A549 (cell line): ENCODE data around the gene MUC3A. TPM values are rescaled to one million over a fixed set of nuclear protein-coding genes. Genes with fewer than 3 reads are reported as not detected.

ENCODE experiments used
- ATAC-seq, 2 experiments: fragments of 200-7000 bp in 1 of 2; fragments of >200 bp in 1 of 2; cut with Nextera tagmentation in 1 of 2; cut with Tn5 transposase in 1 of 2; 3 replicates each; pipeline versions ENCODE4 v1.8.0 to v1.9.1; 2018 to 2020; ENCODE audit warnings: mild to moderate bottlenecking in 1 of 2, moderate library complexity in 1 of 2
- CTCF ChIA-PET: fragments of 300-600 bp; sonication (Branson Sonifier 250); formaldehyde crosslinking; extraction: SDS; loops from one replicate; lab custom pipeline; 2021; ENCODE audit warnings: antibody characterized with exemption, inconsistent platforms; lab: Yijun Ruan, JAX
- POLR2A ChIA-PET: fragments of 350-600 bp; formaldehyde crosslinking; extraction: SDS; loops from one replicate; lab custom pipeline; 2021; ENCODE audit warnings: antibody characterized with exemption, inconsistent platforms; lab: Yijun Ruan, JAX
- DNase-seq, 2 experiments: peaks; one replicate each; pipeline versions ENCODE4 v3.0.0 to v3.0.0-alpha.2; 2011 to 2016; ENCODE audit warnings: low read depth in 1 of 2, low spot score in 1 of 2
- FAIRE-seq: peaks from 2 replicates; lab custom pipeline; 2011; peaks lifted over from hg19 to GRCh38; lab: Jason Lieb, UNC
- H3K27ac ChIP-seq, 2 experiments: fragments of >200 bp; sonication (Bioruptor Twin); formaldehyde crosslinking; 3 replicates each; pipeline ENCODE4 v1.5.1; 2016 to 2017
- H3K4me1 ChIP-seq: fragments of >200 bp; sonication (Bioruptor Twin); formaldehyde crosslinking; 3 replicates; pipeline ENCODE4 v1.6.1; 2016
- H3K4me2 ChIP-seq: fragments of >200 bp; sonication (Bioruptor Twin); formaldehyde crosslinking; 3 replicates; pipeline ENCODE4 v1.6.1; 2016
- H3K4me3 ChIP-seq: fragments of >200 bp; sonication (Bioruptor Twin); formaldehyde crosslinking; 3 replicates; pipeline ENCODE4 v1.5.1; 2016
- H3K9me3 ChIP-seq: fragments of >200 bp; sonication (Bioruptor Twin); formaldehyde crosslinking; 3 replicates; pipeline ENCODE4 v1.6.1; 2016
- ATOH8 ChIP-seq: fragments of 250-450 bp; sonication (Bioruptor Pico); IDR thresholded peaks from 2 replicates; pipeline ENCODE4 v1.5.0; 2020; ENCODE audit warnings: low read depth, mild to moderate bottlenecking, moderate library complexity
- BCL3 ChIP-seq: fragments of >200 bp; sonication (Bioruptor Twin); formaldehyde crosslinking; IDR thresholded peaks from 3 replicates; pipeline ENCODE4 v1.6.1; 2016
- CBX2 ChIP-seq: fragments of 200-600 bp; sonication (generic); IDR thresholded peaks from 2 replicates; pipeline ENCODE4 v1.6.1; 2016; ENCODE audit warnings: low read depth, mild to moderate bottlenecking, borderline replicate concordance
- CBX8 ChIP-seq: fragments of 200-600 bp; sonication (generic); IDR thresholded peaks from 2 replicates; pipeline ENCODE4 v1.6.1; 2016
- CHD2 ChIP-seq: fragments of 150-350 bp; IDR thresholded peaks from 2 replicates; pipeline ENCODE4 v1.6.1; 2014; ENCODE audit warnings: low read length; ENCODE audit not compliant: partially characterized antibody
- E2F6 ChIP-seq: IDR thresholded peaks from 2 replicates; pipeline ENCODE4 v1.6.1; 2012; ENCODE audit warnings: low read depth, borderline replicate concordance
- EHF ChIP-seq: fragments of 250-450 bp; sonication (Bioruptor Pico); IDR thresholded peaks from 2 replicates; pipeline ENCODE4 v1.5.0; 2020; ENCODE audit warnings: mild to moderate bottlenecking
- ELK1 ChIP-seq: fragments of 150-350 bp; IDR thresholded peaks from 2 replicates; pipeline ENCODE4 v1.6.1; 2014; ENCODE audit warnings: low read depth, mild to moderate bottlenecking, low read length
- EP300 ChIP-seq, 2 experiments: fragments of >200 bp; sonication (Bioruptor Twin); formaldehyde crosslinking; IDR thresholded peaks; 2 replicates in 1 of 2; 3 replicates in 1 of 2; pipeline ENCODE4 v1.6.1; 2016 to 2017
- ESRRA ChIP-seq: fragments of 150-350 bp; IDR thresholded peaks from 2 replicates; pipeline ENCODE4 v1.6.1; 2014; ENCODE audit warnings: mild to moderate bottlenecking, low read length, borderline replicate concordance
- FOSB ChIP-seq: fragments of 250-450 bp; sonication (Bioruptor Pico); IDR thresholded peaks from 2 replicates; pipeline ENCODE4 v1.5.0; 2020; ENCODE audit warnings: mild to moderate bottlenecking, moderate library complexity
- FOSL2 ChIP-seq, 2 experiments: fragments of 450-650 bp in 1 of 2; fragments of >200 bp in 1 of 2; sonication (Bioruptor Twin) in 1 of 2; formaldehyde crosslinking; IDR thresholded peaks; 2 replicates each; pipeline versions ENCODE4 v1.5.0 to v1.6.1; 2016 to 2020; ENCODE audit warnings: mild to moderate bottlenecking in 1 of 2, moderate library complexity in 1 of 2
- GATA3 ChIP-seq: IDR thresholded peaks from 2 replicates; pipeline ENCODE4 v1.6.1; 2012; ENCODE audit warnings: borderline replicate concordance
- HES2 ChIP-seq: fragments of >200 bp; sonication (Bioruptor Twin); formaldehyde crosslinking; IDR thresholded peaks from 2 replicates; pipeline ENCODE4 v1.6.1; 2016
- HMGXB4 ChIP-seq: fragments of 250-450 bp; sonication (Bioruptor Pico); IDR thresholded peaks from 2 replicates; pipeline ENCODE4 v1.5.0; 2021; ENCODE audit warnings: mild to moderate bottlenecking, moderate library complexity, borderline replicate concordance
- HOXA7 ChIP-seq: fragments of 250-450 bp; sonication (Bioruptor Pico); IDR thresholded peaks from 2 replicates; pipeline ENCODE4 v1.5.0; 2020; ENCODE audit warnings: mild to moderate bottlenecking, moderate library complexity
- HOXB13 ChIP-seq: fragments of 250-450 bp; sonication (Bioruptor Pico); IDR thresholded peaks from 2 replicates; pipeline ENCODE4 v1.5.0; 2020; ENCODE audit warnings: low read depth, mild to moderate bottlenecking, moderate library complexity
- HOXB5 ChIP-seq: fragments of 250-450 bp; sonication (Bioruptor Pico); IDR thresholded peaks from 2 replicates; pipeline ENCODE4 v1.5.0; 2020; ENCODE audit warnings: mild to moderate bottlenecking, moderate library complexity
- JUN ChIP-seq, 2 experiments: fragments of >200 bp; sonication (Bioruptor Twin); formaldehyde crosslinking; IDR thresholded peaks; 2 replicates in 1 of 2; 3 replicates in 1 of 2; pipeline ENCODE4 v1.6.1; 2016 to 2017
- JUNB ChIP-seq: fragments of >200 bp; sonication (Bioruptor Twin); formaldehyde crosslinking; IDR thresholded peaks from 2 replicates; pipeline ENCODE4 v1.6.1; 2016
- KDM1A ChIP-seq: fragments of 200-600 bp; sonication (generic); IDR thresholded peaks from 2 replicates; pipeline ENCODE4 v1.6.1; 2016; ENCODE audit warnings: low read depth, mild to moderate bottlenecking
- KDM5A ChIP-seq: fragments of 200-600 bp; sonication (generic); IDR thresholded peaks from 2 replicates; pipeline ENCODE4 v1.6.1; 2016; ENCODE audit warnings: antibody characterized with exemption, mild to moderate bottlenecking
- MAZ ChIP-seq: fragments of 150-350 bp; IDR thresholded peaks from 2 replicates; pipeline ENCODE4 v1.6.1; 2014; ENCODE audit warnings: antibody characterized with exemption, low read depth, low read length, borderline replicate concordance
- NFE2L2 ChIP-seq: fragments of 150-350 bp; conservative IDR thresholded peaks from 2 replicates; pipeline ENCODE4 v1.6.1; 2014; ENCODE audit warnings: low read length
- NPAS2 ChIP-seq: fragments of 250-450 bp; sonication (Bioruptor Pico); IDR thresholded peaks from 2 replicates; pipeline ENCODE4 v1.8.0; 2022; ENCODE audit warnings: mild to moderate bottlenecking, moderate library complexity, borderline replicate concordance
- POLR2AphosphoS2 ChIP-seq: conservative IDR thresholded peaks from 2 replicates; pipeline ENCODE4 v1.6.1; 2012; ENCODE audit warnings: low read length, improper control_type of control experiment, inconsistent platforms
- RAD21 ChIP-seq, 2 experiments: fragments of >200 bp in 1 of 2; sonication (Bioruptor Twin) in 1 of 2; formaldehyde crosslinking in 1 of 2; IDR thresholded peaks in 1 of 2; conservative IDR thresholded peaks in 1 of 2; 2 replicates in 1 of 2; 3 replicates in 1 of 2; pipeline ENCODE4 v1.6.1; 2012 to 2018; ENCODE audit warnings: inconsistent platforms in 1 of 2
- RARB ChIP-seq: fragments of 250-450 bp; sonication (Bioruptor Pico); IDR thresholded peaks from 2 replicates; pipeline ENCODE4 v1.8.0; 2021; ENCODE audit warnings: mild to moderate bottlenecking, moderate library complexity
- RFX5 ChIP-seq: fragments of 450-650 bp; IDR thresholded peaks from 2 replicates; pipeline ENCODE4 v1.7.1; 2014; ENCODE audit warnings: antibody characterized with exemption, mild to moderate bottlenecking, moderate library complexity
- SMC3 ChIP-seq: fragments of >200 bp; sonication (Bioruptor Twin); formaldehyde crosslinking; IDR thresholded peaks from 3 replicates; pipeline ENCODE4 v1.6.1; 2018; ENCODE audit warnings: inconsistent platforms
- SREBF2 ChIP-seq: fragments of 450-650 bp; IDR thresholded peaks from 2 replicates; pipeline ENCODE4 v1.6.1; 2014; ENCODE audit warnings: mild to moderate bottlenecking, moderate library complexity
- USF2 ChIP-seq: fragments of 450-650 bp; IDR thresholded peaks from 2 replicates; pipeline ENCODE4 v1.6.1; 2014; ENCODE audit warnings: antibody characterized with exemption
- ZNF302 ChIP-seq: fragments of 250-450 bp; sonication (Bioruptor Pico); IDR thresholded peaks from 2 replicates; pipeline ENCODE4 v1.9.0; 2021; ENCODE audit warnings: inconsistent platforms, mild to moderate bottlenecking, moderate library complexity
- ZSCAN20 ChIP-seq: fragments of 250-450 bp; sonication (Bioruptor Pico); IDR thresholded peaks from 2 replicates; pipeline ENCODE4 v1.8.0; 2022; ENCODE audit warnings: mild to moderate bottlenecking, moderate library complexity
- WGBS: methylation state at CpG from one replicate; pipeline ENCODE4 v1.1.6; 2017; ENCODE audit errors: missing lambda C conversion rate; 5-methylcytosine and 5-hydroxymethylcytosine counted together
- polyA plus RNA-seq, 4 experiments: library from polyadenylated mRNA; depleted of rRNA in 3 of 4; stranded (reverse); fragments of >200 nt; fragmentation: RNase III in 1 of 4; extraction: RNeasy Plus Mini Kit Qiagen cat#74134 plus additional on column Dnase treatment in 1 of 4; gene quantifications; 2 replicates in 3 of 4; 3 replicates in 1 of 4; pipeline ENCODE4 v1.2.3, GENCODE V29; 2011 to 2017

Gene MUC3A
- polyA plus RNA-seq, 2 of the 4 experiments (the other 2 are of a cell fraction) = 4.0 to 6.9 TPM

GRCh38 chr7:101017064-101017777, 67.9 kb downstream of the MUC3A start:
- peak; percentile 93 to 94 for DNase-seq
- ChIA-PET CTCF (no interaction called here), POLR2A (interaction anchor here (0.6 to 1.5 kb wide), 3 partner anchors 51 to 128 kb away, joined by 3 read pairs; partner anchors contain the start of gene UFSP1)
- H3K4me3 ChIP-seq = peak overlapping the region; percentile 56
- WGBS = 2% methylated on average over 20 of the region's 29 CpGs
- H3K9me3 ChIP-seq = no peaks in the 10 kb centered on the region
- peaks cover 23% of the 10 kb centered on the region for H3K4me1 ChIP-seq
- FAIRE-seq = peak; percentile 73
- H3K27ac ChIP-seq = peak overlapping the region; percentile 91 to 93
- peak; percentile 91 to 92 for ATAC-seq
- peak overlapping the region; percentile 98 for H3K4me2 ChIP-seq
- no peak for TF ChIP-seq NFE2L2
- no peak for TF ChIP-seq RARB
- TF ChIP-seq ESRRA = no peak
- TF ChIP-seq GATA3 = peak; percentile 77
- TF ChIP-seq NPAS2 (CRISPR knock-in tag) = no peak
- no peak for TF ChIP-seq HOXA7 (CRISPR knock-in tag)
- no peak for TF ChIP-seq KDM1A
- TF ChIP-seq E2F6 = no peak
- TF ChIP-seq BCL3 = 0 out of 3 replicates have a peak, but pooled peaks have one; percentile 33
- TF ChIP-seq RAD21 (conservative IDR thresholded peaks at IDR 0.05 in 1 of 2, IDR thresholded peaks at IDR 0.05 in 1 of 2) = no peak
- TF ChIP-seq EHF (CRISPR knock-in tag) = no peak
- TF ChIP-seq JUNB = peak; percentile 45
- peak; percentile 72 for TF ChIP-seq RFX5
- TF ChIP-seq ZSCAN20 (CRISPR knock-in tag) = no peak
- no peak for TF ChIP-seq KDM5A
- no peak for TF ChIP-seq SMC3
- TF ChIP-seq CHD2 = no peak
- TF ChIP-seq ELK1 = no peak
- no peak for TF ChIP-seq SREBF2
- TF ChIP-seq POLR2AphosphoS2 = no peak
- TF ChIP-seq USF2 = no peak
- peak in 1 of 2 experiments; percentile 76; a peak in 3 of 5 replicates for TF ChIP-seq JUN (IDR thresholded peaks at IDR 0.05)
- no peak for TF ChIP-seq HOXB5 (CRISPR knock-in tag)
- TF ChIP-seq HES2 = no peak
- peak; percentile 58; the same call in 1 of the 2 replicates for TF ChIP-seq FOSL2 (IDR thresholded peaks at IDR 0.05)
- TF ChIP-seq FOSL2 (CRISPR knock-in tag; IDR thresholded peaks at IDR 0.05) = peak; percentile 95
- no peak for TF ChIP-seq ATOH8
- no peak for TF ChIP-seq CBX2
- 0 out of 2 replicates have a peak, but pooled peaks have one; percentile 50 for TF ChIP-seq HOXB13 (CRISPR knock-in tag)
- TF ChIP-seq FOSB (CRISPR knock-in tag) = no peak; the same call in 1 of the 2 replicates
- no peak for TF ChIP-seq HMGXB4 (CRISPR knock-in tag)
- peak in 1 of 2 experiments; percentile 47; a peak in 1 of 5 replicates for TF ChIP-seq EP300 (IDR thresholded peaks at IDR 0.05)
- no peak for TF ChIP-seq ZNF302 (CRISPR knock-in tag)
- TF ChIP-seq MAZ = 0 out of 2 replicates have a peak, but pooled peaks have one; percentile 86
- no peak for TF ChIP-seq CBX8
